HL-60 (cell line): Measurements from ENCODE around the gene ANKRD36.
A peak's percentile ranks its signal among the peaks of the same experiment; 100 is the strongest.
"Not testable (repeated sequence)": the region's sequence is repeated elsewhere in the genome, so short reads cannot be mapped to it uniquely, and the experiment has no call there.

Experiments used
- DNase-seq, 2 experiments: peaks; one replicate each; pipeline ENCODE4 v3.0.0-alpha.2; 2010 to 2020; ENCODE audit warnings: low read depth in 1 of 2, low spot score in 1 of 2
- H3K27ac ChIP-seq: fragments of 250-450 bp; sonication (Bioruptor Pico); replicated peaks from 2 replicates; pipeline ENCODE4 v1.5.1; 2020; ENCODE audit warnings: mild to moderate bottlenecking, moderate library complexity
- H3K27me3 ChIP-seq: fragments of 250-450 bp; sonication (Bioruptor Pico); 2 replicates; pipeline ENCODE4 v1.5.1; 2021; ENCODE audit warnings: mild to moderate bottlenecking, moderate library complexity; ENCODE audit not compliant: insufficient read depth, poor library complexity, severe bottlenecking
- H3K4me3 ChIP-seq: replicated peaks from 2 replicates; pipeline ENCODE4 v1.5.1; 2011; ENCODE audit warnings: mild to moderate bottlenecking, control low read depth, low read length; ENCODE audit not compliant: insufficient read depth
- CTCF ChIP-seq: IDR thresholded peaks from one replicate; pipeline ENCODE4 v1.5.1; 2011; ENCODE audit warnings: low read length, control low read depth, inconsistent platforms; ENCODE audit not compliant: insufficient read depth
- GABPA ChIP-seq: IDR thresholded peaks from 2 replicates; pipeline ENCODE4 v1.6.1; 2012; ENCODE audit warnings: low read depth
- POLR2AphosphoS5 ChIP-seq: IDR thresholded peaks from 2 replicates; pipeline ENCODE4 v1.6.1; 2012; ENCODE audit warnings: low read depth
- REST ChIP-seq: IDR thresholded peaks from 2 replicates; pipeline ENCODE4 v1.6.1; 2012; ENCODE audit warnings: low read depth; ENCODE audit not compliant: insufficient replicate concordance
- SPI1 ChIP-seq: IDR thresholded peaks from 2 replicates; pipeline ENCODE4 v1.6.1; 2012; ENCODE audit warnings: low read depth, mild to moderate bottlenecking, borderline replicate concordance

Gene ANKRD36

GRCh38 chr2:97267411-97268074, 154.6 kb downstream of the ANKRD36 start:
- Histone ChIP-seq H3K27ac (no peak overlapping the region), H3K27me3 (no peaks in the 10 kb centered on the region), H3K4me3 (no peak overlapping the region)
- TF ChIP-seq REST = no peak
- TF ChIP-seq POLR2AphosphoS5 = no peak
- TF ChIP-seq CTCF = no peak
- TF ChIP-seq SPI1 = no peak
- no peak for TF ChIP-seq GABPA
- peak in 1 of 2 experiments; percentile 1 for DNase-seq

DNA sequence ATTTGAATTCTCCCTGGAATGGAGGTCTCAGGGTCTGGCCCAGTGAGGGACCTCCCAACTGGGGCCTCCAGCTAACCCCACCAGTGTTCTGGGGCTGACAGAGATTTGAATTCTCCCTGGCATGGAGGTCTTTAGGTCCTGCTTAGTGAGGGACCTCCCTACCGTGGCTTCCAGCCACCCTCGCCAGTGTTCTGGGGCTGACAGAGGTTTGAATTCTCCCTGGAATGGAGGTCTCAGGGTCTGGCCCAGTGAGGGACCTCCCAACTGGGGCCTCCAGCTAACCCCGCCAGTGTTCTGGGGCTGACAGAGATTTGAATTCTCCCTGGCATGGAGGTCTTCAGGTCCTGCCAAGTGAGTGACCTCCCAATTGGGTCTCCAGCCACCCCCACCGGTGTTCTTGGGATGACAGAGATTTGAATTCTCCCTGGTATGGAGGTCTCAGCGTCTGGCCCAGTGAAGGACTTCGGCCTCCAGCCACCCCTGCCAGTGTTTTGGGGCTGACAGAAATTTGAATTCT, 155.2 kb downstream of the ANKRD36 start:
- not testable (repeated sequence) for DNase-seq, H3K27me3 ChIP-seq, H3K4me3 ChIP-seq, H3K27ac ChIP-seq

- H3K27ac ChIP-seq, H3K4me3 ChIP-seq, DNase-seq, H3K27me3 ChIP-seq: not testable (repeated sequence)
Measured at GRCh38 chr2:97276232-97276798, 163.4 kb downstream of the ANKRD36 start.

DNA sequence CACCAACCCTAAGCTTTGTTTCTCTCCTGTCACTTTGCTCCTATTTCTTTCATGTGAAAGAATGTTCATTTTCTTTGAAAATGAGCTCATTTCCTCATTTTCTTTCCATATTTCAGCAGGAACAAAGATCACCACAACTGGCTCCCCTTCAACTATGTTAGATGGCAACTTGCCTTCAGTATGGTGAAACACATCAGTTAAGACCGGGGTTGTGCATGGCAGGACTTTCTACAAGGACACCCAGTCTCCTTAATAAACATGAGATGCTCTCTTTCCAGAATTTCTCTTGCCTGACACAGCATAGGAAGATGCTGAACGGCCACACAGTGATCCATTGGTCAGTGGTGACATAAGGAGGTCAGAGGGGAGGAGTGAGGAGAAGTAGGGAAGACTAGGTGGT, 172.2 kb downstream of the ANKRD36 start:
- not testable (repeated sequence) for H3K4me3 ChIP-seq, H3K27me3 ChIP-seq

DNA sequence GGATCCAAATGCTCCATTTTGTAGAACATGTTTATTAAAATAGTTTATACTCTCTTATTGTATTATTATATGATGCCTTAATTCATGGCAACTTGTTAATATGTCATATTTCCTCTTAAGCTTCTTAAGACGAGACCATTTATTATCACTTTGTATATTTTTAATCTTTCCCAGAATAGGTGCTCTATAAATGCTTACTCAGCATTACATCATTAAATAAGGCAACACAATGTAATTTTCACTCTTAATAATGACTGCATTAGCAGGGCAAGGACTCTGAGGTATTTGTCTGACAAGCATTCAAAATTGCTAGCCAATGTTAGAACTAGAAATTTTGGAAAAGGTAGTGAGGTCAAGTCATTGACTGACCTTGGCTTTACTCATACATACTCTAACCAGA, 180.7 kb downstream of the ANKRD36 start:
- H3K4me3 ChIP-seq, DNase-seq, H3K27me3 ChIP-seq, H3K27ac ChIP-seq: not testable (repeated sequence)

More for the DNA sequence above, 172.2 kb downstream of the ANKRD36 start:
- not testable (repeated sequence) for DNase-seq, H3K27ac ChIP-seq
